SK-N-SH treated with all-trans-retinoic acid at 6 μM for 48 hours (cell line): ENCODE measurements around the gene CCDC81.

Experiments
- ATAC-seq: fragments of 200-7000 bp; cut with Tn5 transposase; 3 replicates; pipeline ENCODE4 v1.9.1; 2020; ENCODE audit warnings: mild to moderate bottlenecking, moderate library complexity
- ARNTL ChIP-seq: fragments of 450-650 bp; formaldehyde crosslinking; IDR thresholded peaks from 2 replicates; pipeline ENCODE4 v1.5.0; 2020; ENCODE audit warnings: low read depth, mild to moderate bottlenecking, moderate library complexity, borderline replicate concordance
- BACH2 ChIP-seq: fragments of 250-450 bp; sonication (Bioruptor Pico); IDR thresholded peaks from 2 replicates; pipeline ENCODE4 v1.9.0; 2021; ENCODE audit warnings: mild to moderate bottlenecking, borderline replicate concordance
- CREB5 ChIP-seq: fragments of 250-450 bp; sonication (Bioruptor Pico); IDR thresholded peaks from 2 replicates; pipeline ENCODE4 v1.5.1; 2020; ENCODE audit warnings: low read depth, mild to moderate bottlenecking, moderate library complexity
- CSDC2 ChIP-seq: fragments of 250-450 bp; sonication (Bioruptor Pico); IDR thresholded peaks from 2 replicates; pipeline ENCODE4 v1.5.0; 2020; ENCODE audit warnings: mild to moderate bottlenecking, moderate library complexity
- ESRRG ChIP-seq: fragments of 250-450 bp; sonication (Bioruptor Pico); IDR thresholded peaks from 2 replicates; pipeline ENCODE4 v1.6.1; 2021; ENCODE audit warnings: mild to moderate bottlenecking
- GLIS3 ChIP-seq: fragments of 250-450 bp; sonication (Bioruptor Pico); IDR thresholded peaks from 2 replicates; pipeline ENCODE4 v1.5.0; 2020; ENCODE audit warnings: mild to moderate bottlenecking, moderate library complexity
- ISL1 ChIP-seq: fragments of 250-450 bp; sonication (Bioruptor Pico); IDR thresholded peaks from 2 replicates; pipeline ENCODE4 v2.1.2; 2022; ENCODE audit warnings: mild to moderate bottlenecking, moderate library complexity
- OSR1 ChIP-seq: fragments of 250-450 bp; sonication (Bioruptor Pico); IDR thresholded peaks from 2 replicates; pipeline ENCODE4 v1.8.0; 2022; ENCODE audit warnings: moderate library complexity, mild to moderate bottlenecking, inconsistent platforms
- POU6F1 ChIP-seq: fragments of 250-450 bp; sonication (Bioruptor Pico); IDR thresholded peaks from 2 replicates; pipeline ENCODE4 v1.8.0; 2021; ENCODE audit warnings: low read depth, mild to moderate bottlenecking, moderate library complexity, borderline replicate concordance
- PPARA ChIP-seq: fragments of 250-450 bp; sonication (Bioruptor Pico); IDR thresholded peaks from 2 replicates; pipeline ENCODE4 v1.5.0; 2020; ENCODE audit warnings: mild to moderate bottlenecking, borderline replicate concordance
- RARB ChIP-seq: fragments of 250-450 bp; sonication (Bioruptor Pico); IDR thresholded peaks from 2 replicates; pipeline ENCODE4 v1.8.0; 2021; ENCODE audit warnings: mild to moderate bottlenecking, moderate library complexity
- SNAI2 ChIP-seq: fragments of 250-450 bp; sonication (Bioruptor Pico); IDR thresholded peaks from 2 replicates; pipeline ENCODE4 v1.5.0; 2020; ENCODE audit warnings: mild to moderate bottlenecking, moderate library complexity
- TCF4 ChIP-seq: fragments of 250-450 bp; sonication (Bioruptor Pico); IDR thresholded peaks from 2 replicates; pipeline ENCODE4 v1.8.0; 2021; ENCODE audit warnings: mild to moderate bottlenecking, moderate library complexity, borderline replicate concordance
- TOX ChIP-seq: fragments of 250-450 bp; sonication (Bioruptor Pico); IDR thresholded peaks from 2 replicates; pipeline ENCODE4 v1.8.0; 2021; ENCODE audit warnings: mild to moderate bottlenecking, moderate library complexity, borderline replicate concordance
- ZC3H10 ChIP-seq: fragments of 250-450 bp; sonication (Bioruptor Pico); IDR thresholded peaks from 2 replicates; pipeline ENCODE4 v1.5.1; 2021; ENCODE audit warnings: mild to moderate bottlenecking, moderate library complexity
- ZFP3 ChIP-seq: fragments of 250-450 bp; sonication (Bioruptor Pico); IDR thresholded peaks from 2 replicates; pipeline ENCODE4 v1.5.0; 2020; ENCODE audit warnings: mild to moderate bottlenecking, moderate library complexity
- ZFP30 ChIP-seq: fragments of 450-650 bp; formaldehyde crosslinking; IDR thresholded peaks from 2 replicates; pipeline ENCODE4 v1.5.0; 2022; ENCODE audit warnings: mild to moderate bottlenecking, moderate library complexity
- ZNF565 ChIP-seq: fragments of 450-650 bp; formaldehyde crosslinking; conservative IDR thresholded peaks from 2 replicates; pipeline ENCODE4 v1.5.0; 2020; ENCODE audit warnings: low read depth, mild to moderate bottlenecking, moderate library complexity
- ZNF70 ChIP-seq: fragments of 450-650 bp; formaldehyde crosslinking; IDR thresholded peaks from 2 replicates; pipeline ENCODE4 v1.5.0; 2020; ENCODE audit warnings: mild to moderate bottlenecking, moderate library complexity
- ZNF8 ChIP-seq: fragments of 450-650 bp; formaldehyde crosslinking; IDR thresholded peaks from 2 replicates; pipeline ENCODE4 v1.5.0; 2020; ENCODE audit warnings: mild to moderate bottlenecking, moderate library complexity
- TF ChIP-seq, protein P1 (sequence below): fragments of 250-450 bp; sonication (Bioruptor Pico); IDR thresholded peaks from 2 replicates; pipeline ENCODE4 v1.8.0; 2020; ENCODE audit warnings: mild to moderate bottlenecking, moderate library complexity, borderline replicate concordance
- TF ChIP-seq, protein P2 (sequence below): fragments of 250-450 bp; sonication (Bioruptor Pico); IDR thresholded peaks from 2 replicates; pipeline ENCODE4 v1.5.1; 2021; ENCODE audit warnings: mild to moderate bottlenecking, moderate library complexity
- TF ChIP-seq, protein P3 (sequence below): fragments of 250-450 bp; sonication (Bioruptor Pico); IDR thresholded peaks from 2 replicates; pipeline ENCODE4 v1.5.0; 2020; ENCODE audit warnings: mild to moderate bottlenecking, moderate library complexity

Gene CCDC81

DNA sequence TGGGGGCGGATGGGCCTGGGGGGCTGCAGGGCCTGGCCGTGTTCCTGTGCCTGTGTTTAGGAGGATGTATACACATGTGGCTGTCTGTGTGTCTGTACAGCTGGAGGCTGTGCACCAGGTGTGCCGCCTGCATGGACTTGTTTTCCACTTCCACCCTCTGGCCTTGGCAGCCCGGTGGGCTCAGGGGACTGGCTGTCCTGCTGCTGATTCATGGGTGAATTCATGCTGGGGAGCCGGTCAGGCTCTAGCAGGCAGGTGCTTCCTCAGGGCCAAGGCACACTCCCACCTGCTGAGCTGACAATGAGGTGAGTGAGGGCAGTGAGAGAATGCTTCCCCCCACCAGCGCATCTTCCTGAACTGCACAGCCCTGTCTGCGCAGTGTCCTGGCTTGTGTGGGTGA lies 88.4 kb downstream of the CCDC81 start:
- TF ChIP-seq, protein P1, sequence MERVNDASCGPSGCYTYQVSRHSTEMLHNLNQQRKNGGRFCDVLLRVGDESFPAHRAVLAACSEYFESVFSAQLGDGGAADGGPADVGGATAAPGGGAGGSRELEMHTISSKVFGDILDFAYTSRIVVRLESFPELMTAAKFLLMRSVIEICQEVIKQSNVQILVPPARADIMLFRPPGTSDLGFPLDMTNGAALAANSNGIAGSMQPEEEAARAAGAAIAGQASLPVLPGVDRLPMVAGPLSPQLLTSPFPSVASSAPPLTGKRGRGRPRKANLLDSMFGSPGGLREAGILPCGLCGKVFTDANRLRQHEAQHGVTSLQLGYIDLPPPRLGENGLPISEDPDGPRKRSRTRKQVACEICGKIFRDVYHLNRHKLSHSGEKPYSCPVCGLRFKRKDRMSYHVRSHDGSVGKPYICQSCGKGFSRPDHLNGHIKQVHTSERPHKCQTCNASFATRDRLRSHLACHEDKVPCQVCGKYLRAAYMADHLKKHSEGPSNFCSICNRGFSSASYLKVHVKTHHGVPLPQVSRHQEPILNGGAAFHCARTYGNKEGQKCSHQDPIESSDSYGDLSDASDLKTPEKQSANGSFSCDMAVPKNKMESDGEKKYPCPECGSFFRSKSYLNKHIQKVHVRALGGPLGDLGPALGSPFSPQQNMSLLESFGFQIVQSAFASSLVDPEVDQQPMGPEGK (CRISPR knock-in tag), result no peak
- TF ChIP-seq ZNF565 (no peak), ZFP3 (no peak), ZFP30 (CRISPR knock-in tag) (no peak), ZNF70 (CRISPR knock-in tag) (no peak), SNAI2 (CRISPR knock-in tag) (no peak), OSR1 (CRISPR knock-in tag) (no peak), CSDC2 (CRISPR knock-in tag) (no peak)
- TF ChIP-seq, protein P2, sequence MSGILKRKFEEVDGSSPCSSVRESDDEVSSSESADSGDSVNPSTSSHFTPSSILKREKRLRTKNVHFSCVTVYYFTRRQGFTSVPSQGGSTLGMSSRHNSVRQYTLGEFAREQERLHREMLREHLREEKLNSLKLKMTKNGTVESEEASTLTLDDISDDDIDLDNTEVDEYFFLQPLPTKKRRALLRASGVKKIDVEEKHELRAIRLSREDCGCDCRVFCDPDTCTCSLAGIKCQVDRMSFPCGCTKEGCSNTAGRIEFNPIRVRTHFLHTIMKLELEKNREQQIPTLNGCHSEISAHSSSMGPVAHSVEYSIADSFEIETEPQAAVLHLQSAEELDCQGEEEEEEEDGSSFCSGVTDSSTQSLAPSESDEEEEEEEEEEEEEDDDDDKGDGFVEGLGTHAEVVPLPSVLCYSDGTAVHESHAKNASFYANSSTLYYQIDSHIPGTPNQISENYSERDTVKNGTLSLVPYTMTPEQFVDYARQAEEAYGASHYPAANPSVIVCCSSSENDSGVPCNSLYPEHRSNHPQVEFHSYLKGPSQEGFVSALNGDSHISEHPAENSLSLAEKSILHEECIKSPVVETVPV (CRISPR knock-in tag), result no peak
- TF ChIP-seq, protein P3, sequence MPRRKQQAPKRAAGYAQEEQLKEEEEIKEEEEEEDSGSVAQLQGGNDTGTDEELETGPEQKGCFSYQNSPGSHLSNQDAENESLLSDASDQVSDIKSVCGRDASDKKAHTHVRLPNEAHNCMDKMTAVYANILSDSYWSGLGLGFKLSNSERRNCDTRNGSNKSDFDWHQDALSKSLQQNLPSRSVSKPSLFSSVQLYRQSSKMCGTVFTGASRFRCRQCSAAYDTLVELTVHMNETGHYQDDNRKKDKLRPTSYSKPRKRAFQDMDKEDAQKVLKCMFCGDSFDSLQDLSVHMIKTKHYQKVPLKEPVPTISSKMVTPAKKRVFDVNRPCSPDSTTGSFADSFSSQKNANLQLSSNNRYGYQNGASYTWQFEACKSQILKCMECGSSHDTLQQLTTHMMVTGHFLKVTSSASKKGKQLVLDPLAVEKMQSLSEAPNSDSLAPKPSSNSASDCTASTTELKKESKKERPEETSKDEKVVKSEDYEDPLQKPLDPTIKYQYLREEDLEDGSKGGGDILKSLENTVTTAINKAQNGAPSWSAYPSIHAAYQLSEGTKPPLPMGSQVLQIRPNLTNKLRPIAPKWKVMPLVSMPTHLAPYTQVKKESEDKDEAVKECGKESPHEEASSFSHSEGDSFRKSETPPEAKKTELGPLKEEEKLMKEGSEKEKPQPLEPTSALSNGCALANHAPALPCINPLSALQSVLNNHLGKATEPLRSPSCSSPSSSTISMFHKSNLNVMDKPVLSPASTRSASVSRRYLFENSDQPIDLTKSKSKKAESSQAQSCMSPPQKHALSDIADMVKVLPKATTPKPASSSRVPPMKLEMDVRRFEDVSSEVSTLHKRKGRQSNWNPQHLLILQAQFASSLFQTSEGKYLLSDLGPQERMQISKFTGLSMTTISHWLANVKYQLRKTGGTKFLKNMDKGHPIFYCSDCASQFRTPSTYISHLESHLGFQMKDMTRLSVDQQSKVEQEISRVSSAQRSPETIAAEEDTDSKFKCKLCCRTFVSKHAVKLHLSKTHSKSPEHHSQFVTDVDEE, result no peak
- no peak for ATAC-seq

DNA sequence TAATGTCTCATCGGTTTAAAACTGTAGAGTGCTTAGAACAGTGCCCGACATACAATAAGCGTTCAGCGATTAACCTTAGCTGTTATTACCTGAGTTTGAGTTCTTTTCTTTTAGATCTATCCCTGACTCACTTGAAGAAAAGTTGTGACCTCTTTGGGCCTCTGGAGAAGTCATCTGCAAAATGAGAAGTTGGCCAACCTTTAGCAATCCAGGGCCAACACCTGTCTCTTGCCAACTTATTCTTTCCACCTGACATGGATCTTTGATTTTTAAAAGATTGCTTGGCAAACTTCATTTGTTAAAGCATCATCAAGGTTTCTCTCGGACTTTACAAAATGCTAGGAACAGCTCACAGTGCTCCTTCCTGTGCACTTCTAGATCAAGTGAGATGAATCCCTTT lies 89.3 kb downstream of the CCDC81 start:
- TF ChIP-seq ZC3H10 (no peak), PPARA (CRISPR knock-in tag) (no peak), POU6F1 (CRISPR knock-in tag) (no peak), SNAI2 (CRISPR knock-in tag) (no peak)
- no peak for ATAC-seq

DNA sequence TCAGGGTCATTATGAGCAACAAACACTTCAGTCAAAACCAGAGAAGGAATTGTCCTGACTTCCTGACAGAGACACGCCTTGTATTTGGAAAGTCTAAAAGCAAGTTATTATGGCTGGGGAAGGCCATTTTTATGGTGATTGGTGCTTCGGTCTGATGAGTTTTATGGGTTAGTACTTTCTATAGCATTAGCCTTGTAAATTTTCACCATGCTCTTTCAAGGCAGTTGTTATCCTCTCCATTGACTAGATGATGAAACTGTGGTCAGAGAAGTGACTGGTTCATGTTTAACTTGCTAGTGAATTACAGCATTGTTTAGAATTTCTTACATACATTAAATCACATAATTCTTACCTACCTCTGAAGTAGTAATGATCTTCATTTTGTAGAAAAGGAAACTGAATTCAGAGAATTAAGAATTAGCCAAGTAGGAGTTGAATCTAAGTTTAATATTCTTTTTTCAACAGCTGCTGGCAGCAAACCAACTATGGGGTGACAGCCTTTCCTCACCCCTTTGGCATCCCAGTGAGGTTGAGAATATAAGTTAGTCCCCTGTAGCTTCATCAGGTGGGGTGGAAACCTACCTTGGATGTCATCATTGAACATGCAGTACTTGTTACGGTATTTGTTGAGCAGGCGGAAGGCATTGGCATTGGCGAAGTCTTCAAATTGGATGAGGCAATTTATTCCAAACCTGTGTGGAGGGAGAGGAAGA lies 90.0 kb downstream of the CCDC81 start:
- ATAC-seq, result no peak
- TF ChIP-seq OSR1 (CRISPR knock-in tag) (no peak), ZNF565 (no peak), TOX (no peak), ZNF8 (CRISPR knock-in tag) (no peak), ISL1 (no peak), GLIS3 (CRISPR knock-in tag) (no peak), ZFP30 (CRISPR knock-in tag) (no peak), RARB (CRISPR knock-in tag) (no peak), BACH2 (CRISPR knock-in tag) (no peak), CREB5 (CRISPR knock-in tag) (no peak), SNAI2 (CRISPR knock-in tag) (no peak), ZC3H10 (no peak), POU6F1 (CRISPR knock-in tag) (no peak), ZFP3 (no peak), ARNTL (no peak), TCF4 (no peak), PPARA (CRISPR knock-in tag) (no peak), ESRRG (CRISPR knock-in tag) (no peak)
- TF ChIP-seq, all 23 proteins: peak for 0
